Body of pancreas (tissue), 4 donors: ENCODE measurements around the gene KAT6B. TPM values are rescaled to one million over a fixed set of nuclear protein-coding genes. Genes with fewer than 3 reads are reported as not detected.

Experiments used
- ATAC-seq: fragments of 150-250 bp; one replicate; pipeline ENCODE4 v1.9.1; 2016
- DNase-seq, 4 donors: peaks; one replicate each; pipeline ENCODE4 v3.0.0-alpha.2; 2019
- H3K27ac ChIP-seq, 4 donors: fragments of 200-600 bp; sonication (generic); 1 replicate in 3 of 4; 2 replicates in 1 of 4; pipeline versions ENCODE4 v1.5.1 to v1.6.1; 2016 to 2019; ENCODE audit warnings: mild to moderate bottlenecking in 1 of 4, mixed read lengths in 1 of 4, moderate library complexity in 1 of 4
- H3K27me3 ChIP-seq, 2 donors: fragments of 200-600 bp; sonication (generic); one replicate each; pipeline ENCODE4 v1.6.0; 2016; ENCODE audit warnings: mild to moderate bottlenecking in 1 of 2
- H3K36me3 ChIP-seq, 2 donors: fragments of 200-600 bp; sonication (generic); replicated peaks in 1 of 2; 2 replicates each; pipeline ENCODE4 v1.5.1; 2016; ENCODE audit warnings: low read depth in 2 of 2; ENCODE audit not compliant: insufficient read depth in 1 of 2
- H3K4me1 ChIP-seq: fragments of 200-600 bp; sonication (generic); one replicate; pipeline ENCODE4 v1.6.0; 2016
- H3K4me3 ChIP-seq, 2 donors: fragments of 200-600 bp; sonication (generic); 1 replicate in 1 of 2; 2 replicates in 1 of 2; pipeline ENCODE4 v1.5.1; 2016 to 2019
- H3K9me3 ChIP-seq, 3 donors: fragments of 200-600 bp; sonication (generic); 1 replicate in 2 of 3; 2 replicates in 1 of 3; pipeline ENCODE4 v1.5.1; 2016
- CTCF ChIP-seq, 7 experiments: fragments of 450-650 bp in 4 of 7; fragments of 200-600 bp in 3 of 7; sonication (generic) in 3 of 7; IDR thresholded peaks; one replicate each; pipeline ENCODE4 v1.5.1; 2016 to 2019; ENCODE audit warnings: antibody characterized with exemption in 7 of 7
- POLR2A ChIP-seq, 3 donors: fragments of 450-650 bp; IDR thresholded peaks; one replicate each; pipeline ENCODE4 v1.6.1; 2016; ENCODE audit warnings: antibody characterized with exemption in 3 of 3, mild to moderate bottlenecking in 2 of 3
- WGBS, 2 donors: methylation state at CpG; one replicate each; pipeline ENCODE4 v1.1.5; 2017; 5-methylcytosine and 5-hydroxymethylcytosine counted together
- intact Hi-C: fragments of 100-400 bp; cut with DNase I; formaldehyde crosslinking; loops from one replicate; pipeline ENCODE4 v1.15.1; 2023
- total RNA-seq, 2 donors: library from RNA; depleted of rRNA; stranded (reverse); fragments of >200 nt; gene quantifications; one replicate each; pipeline ENCODE4 v1.1.0, GENCODE V29; 2016

The KAT6B gene
- total RNA-seq, 2 donors from 2014 or later = 39.9 to 45.9 TPM

- Histone ChIP-seq H3K9me3 (no peaks in the 10 kb centered on the region), H3K4me1 (peaks cover 35% of the 10 kb centered on the region), H3K27me3 (no peaks in the 10 kb centered on the region), H3K4me3 (no peak overlapping the region), H3K36me3 (no peaks in the 10 kb centered on the region), H3K27ac (no peak overlapping the region)
- ATAC-seq (no peak), DNase-seq (no peak)
- WGBS, 2 donors = 94 to 99% methylated on average over 7 of the region's 7 CpGs
- TF ChIP-seq CTCF (IDR thresholded peaks at IDR 0.05) (no peak), POLR2A (IDR thresholded peaks at IDR 0.05) (no peak)
- intact Hi-C loops = no loop called here
Observed at GRCh38 chr10:74944205-74944604, 117.8 kb downstream of the KAT6B start.

- 20 to 22% methylated on average over 1 of the region's 1 CpG for WGBS, 2 donors
- H3K27me3 ChIP-seq = no peaks in the 10 kb centered on the region
- TF ChIP-seq POLR2A (IDR thresholded peaks at IDR 0.05) = no peak
- TF ChIP-seq CTCF (IDR thresholded peaks at IDR 0.05) = no peak
- peak overlapping the region in 2 of 4 donors; percentile 22 to 44 for H3K27ac ChIP-seq
- no peaks in the 10 kb centered on the region for H3K36me3 ChIP-seq
- no peaks in the 10 kb centered on the region for H3K9me3 ChIP-seq
- H3K4me3 ChIP-seq = no peak overlapping the region
- no peak for ATAC-seq
- intact Hi-C loops = no loop called here
- DNase-seq = peak in 1 of 4 donors; percentile 35
- H3K4me1 ChIP-seq = peaks cover 33% of the 10 kb centered on the region
Observed at GRCh38 chr10:74947781-74948401, 121.5 kb downstream of the KAT6B start.

- no peaks in the 10 kb centered on the region for H3K27me3 ChIP-seq
- H3K27ac ChIP-seq = peak overlapping the region in 3 of 4 donors; percentile 12 to 31 (median 22)
- no peaks in the 10 kb centered on the region for H3K9me3 ChIP-seq
- H3K4me3 ChIP-seq = no peak overlapping the region
- DNase-seq (no peak), ATAC-seq (no peak)
- intact Hi-C loops = no loop called here
- 83 to 86% methylated on average over 5 of the region's 5 CpGs for WGBS, 2 donors
- TF ChIP-seq CTCF (IDR thresholded peaks at IDR 0.05) = no peak
- TF ChIP-seq POLR2A (IDR thresholded peaks at IDR 0.05) = no peak
- no peaks in the 10 kb centered on the region for H3K36me3 ChIP-seq
- H3K4me1 ChIP-seq = peaks cover 33% of the 10 kb centered on the region
Observed at GRCh38 chr10:74949034-74949832, 122.8 kb downstream of the KAT6B start.

GRCh38 chr10:74949843-74950765, 123.7 kb downstream of the KAT6B start:
- DNase-seq (no peak), ATAC-seq (no peak)
- Histone ChIP-seq H3K9me3 (no peaks in the 10 kb centered on the region), H3K27ac (no peak overlapping the region), H3K4me1 (peaks cover 33% of the 10 kb centered on the region), H3K36me3 (no peaks in the 10 kb centered on the region), H3K27me3 (no peaks in the 10 kb centered on the region), H3K4me3 (no peak overlapping the region)
- intact Hi-C loops = no loop called here
- TF ChIP-seq CTCF (IDR thresholded peaks at IDR 0.05) (no peak), POLR2A (IDR thresholded peaks at IDR 0.05) (no peak)
- WGBS, 2 donors = 83 to 91% methylated on average over 8 of the region's 8 CpGs
